Activated T-helper 9 cell treated with anti-CD3 and anti-CD28 coated beads, Interleukin-2, amount 50 U/mL, for 16 hours (primary cell): ENCODE results near the gene DDX39B.
"Not testable (repeated sequence)": the region's sequence is repeated elsewhere in the genome, so short reads cannot be mapped to it uniquely, and the experiment has no call there.

Experiments used
- DNase-seq: peaks from one replicate; pipeline ENCODE4 v3.0.0-alpha.2; 2020; ENCODE audit warnings: low read depth

DDX39B gene

GRCh38 chr6:31541658-31542521, at the start of gene DDX39B:
DDX39B (minus strand) TSS chr6:31542003; CDS start chr6:31540532, 1,471 bp downstream.
- DNase-seq, result peak; percentile 91

GRCh38 chr6:31590691-31591090, 48.9 kb upstream of the DDX39B start:
- not testable (repeated sequence) for DNase-seq

DNA sequence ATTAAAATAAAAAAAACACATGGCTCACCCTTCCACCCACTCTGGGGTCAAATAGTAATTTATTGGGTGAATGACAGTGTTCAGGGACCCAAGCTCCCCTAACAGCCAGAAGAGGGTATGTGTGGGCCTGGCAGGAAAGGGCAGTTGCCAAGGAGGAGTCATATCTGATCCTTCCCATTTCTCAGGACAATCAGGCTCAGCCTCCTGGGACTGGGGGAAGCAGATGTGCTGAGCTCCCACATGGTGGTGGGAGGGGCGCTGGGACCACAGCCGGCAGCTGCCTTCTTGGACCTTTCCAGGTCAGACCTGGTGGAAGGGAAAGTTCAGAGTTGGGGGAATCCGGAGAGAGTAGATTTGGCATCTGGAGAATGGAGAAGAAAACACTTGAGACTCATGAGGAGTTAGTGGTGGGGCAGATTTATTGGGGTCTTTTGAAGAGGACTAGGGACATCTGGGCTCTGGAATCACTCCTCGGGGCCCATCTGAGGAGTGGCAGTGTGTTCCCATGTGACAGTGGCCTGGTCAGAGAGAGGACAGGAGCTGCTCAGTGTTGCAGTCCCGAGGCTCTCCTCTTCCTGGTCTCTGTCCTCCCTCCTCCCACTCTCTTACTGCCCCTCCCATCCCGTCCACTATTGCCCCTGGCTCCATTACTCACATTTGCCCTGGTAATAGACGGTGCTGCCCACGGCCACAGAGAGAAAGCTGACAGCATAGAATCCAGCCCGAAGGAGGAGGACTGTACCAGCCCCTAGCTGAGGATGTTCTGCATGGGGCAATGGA, 47.3 kb upstream of the DDX39B start:
- DNase-seq, result no peak

DNA sequence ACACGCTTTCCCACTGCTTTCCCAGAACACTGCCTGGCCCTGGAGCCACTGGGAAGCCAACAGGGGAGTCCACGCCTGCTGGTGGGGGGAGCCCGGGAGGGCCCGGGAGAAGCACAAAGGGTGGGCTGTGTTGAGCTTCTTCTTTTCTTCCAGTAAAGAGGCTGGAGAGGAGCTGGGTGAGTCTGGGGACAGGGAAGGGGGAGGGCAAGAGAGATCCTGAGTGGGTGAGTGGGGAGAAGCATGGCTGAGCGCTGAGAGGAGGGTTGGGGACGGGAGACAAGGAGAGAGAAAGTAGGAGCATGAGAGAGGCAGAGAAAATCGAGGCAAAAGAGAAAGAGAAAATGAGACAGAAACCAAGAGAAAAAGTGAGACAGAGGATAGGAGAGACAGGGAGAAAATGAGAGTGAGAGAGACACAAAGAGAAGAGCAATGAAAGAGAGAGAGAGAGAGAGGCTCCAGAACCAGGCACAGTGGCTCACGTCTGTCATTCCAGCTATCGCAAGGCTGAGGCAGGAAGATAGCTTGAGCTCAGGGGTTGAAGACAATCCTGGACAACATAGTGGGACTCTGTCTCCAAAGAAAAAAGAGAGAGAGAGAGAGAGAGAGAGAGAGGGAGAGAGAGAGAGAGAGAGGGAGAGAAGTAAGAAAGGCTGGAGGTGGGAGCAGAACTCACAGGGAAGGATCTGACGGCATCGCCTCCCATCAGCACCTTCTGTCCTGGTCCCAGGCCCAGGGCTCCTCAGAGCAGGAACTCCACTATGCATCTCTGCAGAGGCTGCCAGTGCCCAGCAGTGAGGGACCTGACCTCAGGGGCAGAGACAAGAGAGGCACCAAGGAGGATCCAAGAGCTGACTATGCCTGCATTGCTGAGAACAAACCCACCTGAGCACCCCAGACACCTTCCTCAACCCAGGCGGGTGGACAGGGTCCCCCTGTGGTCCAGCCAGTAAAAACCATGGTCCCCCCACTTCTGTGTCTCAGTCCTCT, 46.3 kb upstream of the DDX39B start:
- DNase-seq, result no peak

GRCh38 chr6:31586599-31587281, 44.9 kb upstream of the DDX39B start:
- no peak for DNase-seq

GRCh38 chr6:31586008-31586407, 44.2 kb upstream of the DDX39B start, which contains the start of gene LST1:
LST1 (plus strand) TSS chr6:31586277; CDS start chr6:31587300, 1,023 bp downstream.
- no peak for DNase-seq

DNA sequence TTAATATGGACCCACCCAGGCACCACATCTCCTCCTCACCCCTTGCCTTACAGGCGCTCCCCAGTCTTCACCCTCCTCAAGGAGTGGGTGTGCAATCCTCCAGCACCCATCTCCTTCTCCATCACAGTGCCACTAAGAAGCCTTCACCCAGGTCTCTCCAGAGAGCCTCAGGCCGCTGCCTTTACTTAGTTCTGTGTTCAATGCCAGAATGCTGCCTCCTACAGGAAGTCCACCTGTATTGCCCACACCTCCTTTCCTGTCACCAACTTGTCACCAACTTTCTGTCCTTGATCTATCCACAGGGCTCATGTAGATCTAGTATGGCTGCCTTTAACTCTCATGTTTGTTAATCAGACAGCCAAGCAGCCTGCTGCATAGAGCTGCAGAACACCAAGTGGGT, 43.7 kb upstream of the DDX39B start:
- DNase-seq, result no peak

- DNase-seq, result peak; percentile 50
Observed at GRCh38 chr6:31582230-31582643, 40.4 kb upstream of the DDX39B start, which contains the start of gene LTB. LTB (minus strand) TSS chr6:31582424; CDS start chr6:31582417, 7 bp downstream.

- DNase-seq, result no peak
Observed at GRCh38 chr6:31581434-31582229, 39.8 kb upstream of the DDX39B start.

- peak; percentile 86 for DNase-seq
Observed at GRCh38 chr6:31580807-31581433, 39.1 kb upstream of the DDX39B start.

DNA sequence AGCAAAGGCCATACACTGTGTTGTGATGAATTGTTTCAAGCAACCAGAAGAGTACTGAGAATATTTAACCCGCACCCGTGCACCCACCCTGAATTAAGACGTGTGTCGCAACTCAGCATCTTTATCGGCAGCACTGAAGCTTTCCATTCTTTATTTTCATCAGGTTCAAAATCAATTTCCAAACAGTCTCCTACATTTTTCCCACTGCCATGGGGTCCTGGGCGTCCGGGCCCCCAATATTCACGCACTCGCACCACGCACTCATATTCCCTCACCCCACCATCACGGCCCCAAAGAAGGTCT, 38.6 kb upstream of the DDX39B start:
- no peak for DNase-seq

GRCh38 chr6:31579546-31580437, 38.0 kb upstream of the DDX39B start:
- no peak for DNase-seq

DNA sequence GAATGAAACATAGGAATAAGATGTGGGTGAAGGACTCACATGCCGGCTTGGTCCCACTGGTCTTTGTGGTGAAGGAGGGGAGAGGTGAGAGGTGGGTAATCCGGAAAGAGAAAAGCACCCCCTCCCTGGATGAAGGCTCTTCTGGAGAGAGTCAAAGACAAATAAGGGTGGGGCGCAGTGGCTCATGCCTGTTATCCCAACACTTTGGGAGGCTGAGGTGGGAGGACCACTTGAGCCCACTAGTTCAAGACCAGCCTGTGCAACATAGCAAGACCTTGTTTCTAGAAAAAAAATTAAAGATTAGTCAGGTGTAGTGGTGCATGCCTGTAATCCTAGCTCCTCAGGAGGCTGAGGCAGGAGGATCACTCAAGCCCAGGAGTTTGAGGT, 37.3 kb upstream of the DDX39B start:
- no peak for DNase-seq

GRCh38 chr6:31578184-31579118, 36.6 kb upstream of the DDX39B start:
- no peak for DNase-seq

GRCh38 chr6:31577579-31577966, 35.8 kb upstream of the DDX39B start:
- DNase-seq, result no peak

GRCh38 chr6:31576897-31577578, 35.2 kb upstream of the DDX39B start:
- DNase-seq, result no peak
